OCI-LY3 (cell line): Measurements from ENCODE around the gene STAT6.

Experiments
- H2AFZ ChIP-seq: fragments of 200-600, 300-600 bp; shearing (Covaris generic); 2 replicates; pipeline ENCODE4 v1.6.0; 2014; ENCODE audit warnings: antibody characterized with exemption, low read depth, low read length
- H3K27ac ChIP-seq: fragments of 200-600, 300-600 bp; sonication (generic); 2 replicates; pipeline ENCODE4 v1.5.1; 2014; ENCODE audit warnings: mild to moderate bottlenecking, low read length, moderate library complexity, mixed read lengths
- H3K27me3 ChIP-seq: fragments of 200-600, 300-600 bp; sonication (generic); 2 replicates; pipeline ENCODE4 v1.6.1; 2014; ENCODE audit warnings: low read depth, low read length, mixed read lengths
- H3K36me3 ChIP-seq: fragments of 200-600, 300-600 bp; sonication (generic); replicated peaks from 2 replicates; pipeline ENCODE3; 2014; ENCODE audit warnings: low read depth, low read length, mixed read lengths
- H3K4me1 ChIP-seq: fragments of 300-600, 200-600 bp; sonication (generic); 2 replicates; pipeline ENCODE4 v1.6.1; 2014; ENCODE audit warnings: low read length, mixed read lengths
- H3K4me2 ChIP-seq: fragments of 200-600, 300-600 bp; sonication (generic); 2 replicates; pipeline ENCODE4 v1.6.1; 2014; ENCODE audit warnings: low read length, mixed read lengths
- H3K4me3 ChIP-seq: fragments of 300-600, 200-600 bp; sonication (generic); 2 replicates; pipeline ENCODE4 v1.5.1; 2014; ENCODE audit warnings: antibody characterized with exemption, mild to moderate bottlenecking, low read length, moderate library complexity
- H3K79me2 ChIP-seq: fragments of 300-600, 200-600 bp; shearing (Covaris generic); 2 replicates; pipeline ENCODE4 v1.6.1; 2014; ENCODE audit warnings: mild to moderate bottlenecking, low read length, mixed read lengths
- H3K9ac ChIP-seq: fragments of 300-600, 200-600 bp; shearing (Covaris generic); 2 replicates; pipeline ENCODE4 v1.6.0; 2014; ENCODE audit warnings: mild to moderate bottlenecking, low read length, moderate library complexity
- H3K9me3 ChIP-seq: fragments of 200-600, 300-600 bp; shearing (Covaris generic); 2 replicates; pipeline ENCODE4 v1.6.1; 2014; ENCODE audit warnings: low read length, mixed read lengths; ENCODE audit not compliant: insufficient read depth
- H4K20me1 ChIP-seq: fragments of 200-600, 300-600 bp; sonication (generic); 2 replicates; pipeline ENCODE4 v1.6.1; 2016; ENCODE audit warnings: low read length, mixed read lengths; ENCODE audit not compliant: insufficient read depth
- EZH2phosphoT487 ChIP-seq: fragments of 200-600 bp; shearing (Covaris generic); IDR thresholded peaks from 2 replicates; pipeline ENCODE4 v1.6.1; 2018; ENCODE audit warnings: antibody characterized with exemption, mixed run types, low read depth
- TF ChIP-seq, protein P1 (sequence below): fragments of 200-600, 300-600 bp; sonication (generic); IDR thresholded peaks from 2 replicates; pipeline ENCODE4 v1.5.1; 2014; ENCODE audit warnings: antibody characterized with exemption, low read length, low read depth

The STAT6 gene

DNA sequence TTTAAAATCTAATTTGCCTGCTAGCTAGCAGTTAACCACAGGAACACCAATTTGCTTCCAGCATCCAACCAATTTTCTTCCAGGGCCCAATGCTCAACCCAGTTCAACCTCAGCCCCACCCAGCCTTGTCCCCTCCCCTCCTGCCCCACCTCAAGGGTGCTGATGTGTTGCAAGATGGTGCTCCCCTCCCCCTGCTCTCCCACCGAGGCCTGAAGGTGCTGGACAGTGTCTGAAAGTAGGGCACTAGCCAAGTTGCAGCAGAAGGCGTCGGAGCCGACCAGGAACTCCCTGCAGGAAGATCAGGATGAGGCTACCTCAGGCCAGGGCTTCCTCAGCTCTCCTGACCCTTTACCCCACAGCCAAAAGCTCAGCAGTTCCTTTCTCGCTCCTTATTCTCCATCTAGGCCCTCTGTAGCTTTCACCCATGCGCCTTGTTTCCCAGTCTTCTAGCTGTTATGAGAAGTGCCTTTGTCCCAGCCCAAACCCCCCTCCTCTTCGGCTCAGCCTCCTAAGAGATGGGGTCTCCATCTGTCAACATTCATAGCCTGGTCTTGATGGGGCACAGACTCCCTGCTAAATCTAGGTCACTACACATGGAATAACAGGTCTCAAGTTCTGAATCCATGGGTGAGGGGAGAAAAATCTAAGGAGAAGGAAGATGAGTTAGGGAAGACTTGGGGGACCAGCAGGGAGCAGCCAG lies 3.6 kb downstream of the STAT6 start:
- Histone ChIP-seq H3K27ac (no peak overlapping the region), H3K4me3 (no peak overlapping the region), H3K9ac (no peak overlapping the region), H4K20me1 (peaks cover 35% of the 10 kb centered on the region), H3K79me2 (peaks cover 59% of the 10 kb centered on the region), H3K9me3 (no peaks in the 10 kb centered on the region), H3K27me3 (no peaks in the 10 kb centered on the region), H3K4me1 (peaks cover 12% of the 10 kb centered on the region), H3K4me2 (no peak overlapping the region), H3K36me3 (peaks cover 62% of the 10 kb centered on the region), H2AFZ (no peak overlapping the region)
- TF ChIP-seq, protein P1, sequence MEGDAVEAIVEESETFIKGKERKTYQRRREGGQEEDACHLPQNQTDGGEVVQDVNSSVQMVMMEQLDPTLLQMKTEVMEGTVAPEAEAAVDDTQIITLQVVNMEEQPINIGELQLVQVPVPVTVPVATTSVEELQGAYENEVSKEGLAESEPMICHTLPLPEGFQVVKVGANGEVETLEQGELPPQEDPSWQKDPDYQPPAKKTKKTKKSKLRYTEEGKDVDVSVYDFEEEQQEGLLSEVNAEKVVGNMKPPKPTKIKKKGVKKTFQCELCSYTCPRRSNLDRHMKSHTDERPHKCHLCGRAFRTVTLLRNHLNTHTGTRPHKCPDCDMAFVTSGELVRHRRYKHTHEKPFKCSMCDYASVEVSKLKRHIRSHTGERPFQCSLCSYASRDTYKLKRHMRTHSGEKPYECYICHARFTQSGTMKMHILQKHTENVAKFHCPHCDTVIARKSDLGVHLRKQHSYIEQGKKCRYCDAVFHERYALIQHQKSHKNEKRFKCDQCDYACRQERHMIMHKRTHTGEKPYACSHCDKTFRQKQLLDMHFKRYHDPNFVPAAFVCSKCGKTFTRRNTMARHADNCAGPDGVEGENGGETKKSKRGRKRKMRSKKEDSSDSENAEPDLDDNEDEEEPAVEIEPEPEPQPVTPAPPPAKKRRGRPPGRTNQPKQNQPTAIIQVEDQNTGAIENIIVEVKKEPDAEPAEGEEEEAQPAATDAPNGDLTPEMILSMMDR: no peak

DNA sequence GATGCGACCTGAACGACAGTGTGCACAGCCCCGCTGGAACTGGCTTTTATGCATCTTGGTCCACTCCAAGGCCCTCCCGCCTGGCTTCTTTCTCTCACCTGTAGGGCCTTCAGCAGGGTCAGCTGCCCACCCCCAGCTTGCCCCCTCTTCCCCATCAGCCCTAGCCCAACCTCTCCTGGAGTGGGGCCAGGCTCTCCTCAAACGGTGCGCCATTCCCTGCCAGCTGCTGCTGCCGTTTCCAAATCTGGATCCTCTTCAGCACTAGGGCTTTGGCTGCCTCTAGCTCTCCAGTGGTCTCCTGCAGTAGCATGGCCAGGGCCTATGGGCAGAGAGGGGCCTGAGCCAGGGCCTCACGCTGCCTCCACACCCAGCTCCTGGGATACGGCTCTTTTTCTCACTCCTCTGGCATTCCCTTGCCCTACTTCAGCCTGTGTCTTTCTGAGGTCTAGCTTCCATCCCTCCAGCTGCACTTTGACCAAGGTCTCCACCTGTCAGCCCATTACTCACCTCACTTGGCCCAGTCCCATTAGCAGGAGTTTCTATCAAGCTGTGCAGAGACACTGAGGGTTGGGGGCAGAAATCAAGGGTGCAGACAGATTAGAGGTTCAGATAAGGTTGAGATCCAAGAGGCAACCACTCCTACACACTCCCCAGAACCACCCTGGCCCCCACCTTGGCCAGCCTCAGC lies 5.0 kb downstream of the STAT6 start:
- Histone ChIP-seq H3K9me3 (no peaks in the 10 kb centered on the region), H2AFZ (no peak overlapping the region), H4K20me1 (peaks cover 35% of the 10 kb centered on the region), H3K4me3 (no peak overlapping the region), H3K36me3 (peaks cover 71% of the 10 kb centered on the region), H3K4me1 (peaks cover 10% of the 10 kb centered on the region), H3K27ac (no peak overlapping the region), H3K4me2 (no peak overlapping the region), H3K9ac (no peak overlapping the region), H3K79me2 (peaks cover 51% of the 10 kb centered on the region), H3K27me3 (no peaks in the 10 kb centered on the region)
- TF ChIP-seq, protein P1: no peak
- TF ChIP-seq EZH2phosphoT487: no peak

- no peaks in the 10 kb centered on the region for H3K27me3 ChIP-seq
- H3K79me2 ChIP-seq: peaks cover 41% of the 10 kb centered on the region
- no peaks in the 10 kb centered on the region for H3K9me3 ChIP-seq
- peaks cover 74% of the 10 kb centered on the region for H3K36me3 ChIP-seq
- no peak overlapping the region for H2AFZ ChIP-seq
- no peak overlapping the region for H3K27ac ChIP-seq
- H3K9ac ChIP-seq: no peak overlapping the region
- H3K4me2 ChIP-seq: no peak overlapping the region
- H3K4me1 ChIP-seq: peaks cover 10% of the 10 kb centered on the region
- H3K4me3 ChIP-seq: no peak overlapping the region
- peaks cover 35% of the 10 kb centered on the region for H4K20me1 ChIP-seq
- no peak for TF ChIP-seq EZH2phosphoT487
- TF ChIP-seq, protein P1: no peak
Observed at GRCh38 chr12:57105011-57105753, 6.0 kb downstream of the STAT6 start.

GRCh38 chr12:57104292-57104910 lies 6.8 kb downstream of the STAT6 start:
- Histone ChIP-seq H3K36me3 (peaks cover 74% of the 10 kb centered on the region), H3K79me2 (peaks cover 34% of the 10 kb centered on the region), H2AFZ (no peak overlapping the region), H3K27me3 (no peaks in the 10 kb centered on the region), H3K9ac (no peak overlapping the region), H3K4me1 (peaks cover 3% of the 10 kb centered on the region), H3K27ac (no peak overlapping the region), H3K9me3 (no peaks in the 10 kb centered on the region), H3K4me3 (no peak overlapping the region), H4K20me1 (peaks cover 28% of the 10 kb centered on the region), H3K4me2 (no peak overlapping the region)
- no peak for TF ChIP-seq EZH2phosphoT487
- TF ChIP-seq, protein P1: no peak
